Measurements from ENCODE around the gene CYTIP. TPM values are rescaled to one million over a fixed set of nuclear protein-coding genes. Genes with fewer than 3 reads are reported as not detected.

CYTIP gene
- polyA plus RNA-seq, 1 donor from 2014 or later, result not detected

DNA sequence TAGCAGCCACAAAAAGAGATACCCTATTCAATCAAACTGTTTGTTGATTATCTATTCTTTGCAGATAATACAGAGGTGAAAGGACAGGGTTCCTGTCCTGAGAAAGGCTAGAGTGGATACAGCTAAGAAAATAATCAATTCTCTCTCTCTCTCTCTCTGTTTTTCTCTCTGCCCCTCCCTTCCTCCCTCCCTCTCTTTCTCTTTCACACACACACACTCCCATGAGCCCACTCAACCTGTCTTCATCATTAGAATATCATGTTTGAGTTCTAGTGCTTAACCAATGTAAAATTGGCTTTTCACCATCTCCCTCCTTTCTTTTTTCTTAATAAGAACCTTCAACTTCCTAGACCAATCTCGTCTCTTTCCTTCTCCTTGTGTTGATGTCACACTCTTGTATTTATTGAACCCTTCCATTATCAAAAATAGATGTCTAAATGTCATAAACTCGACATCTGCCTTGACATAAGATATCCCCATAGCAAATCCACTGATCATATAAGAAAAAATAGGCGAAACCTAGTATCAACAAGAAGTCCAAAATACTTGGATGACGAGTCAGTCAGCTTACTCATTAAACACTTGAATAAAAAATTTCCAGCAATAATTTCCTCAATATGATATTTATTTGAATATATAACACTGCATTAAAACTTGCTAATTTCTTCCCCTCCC is 42.8 kb upstream of the CYTIP start:
- no peaks in the 10 kb centered on the region for H3K27me3 ChIP-seq (ENCODE audit: insufficient read depth, low read depth, low read length)
- no peak for TF ChIP-seq POLR2AphosphoS5 (IDR thresholded peaks at IDR 0.05)
- no peak for TF ChIP-seq TAF1 (IDR thresholded peaks at IDR 0.05; ENCODE audit: low read depth)
- no peak for TF ChIP-seq EP300 (conservative IDR thresholded peaks at IDR 0.05; ENCODE audit: poor library complexity, severe bottlenecking)
- TF ChIP-seq MXI1 (conservative IDR thresholded peaks at IDR 0.05; ENCODE audit: poor library complexity, severe bottlenecking), result no peak
- TF ChIP-seq, protein P1, sequence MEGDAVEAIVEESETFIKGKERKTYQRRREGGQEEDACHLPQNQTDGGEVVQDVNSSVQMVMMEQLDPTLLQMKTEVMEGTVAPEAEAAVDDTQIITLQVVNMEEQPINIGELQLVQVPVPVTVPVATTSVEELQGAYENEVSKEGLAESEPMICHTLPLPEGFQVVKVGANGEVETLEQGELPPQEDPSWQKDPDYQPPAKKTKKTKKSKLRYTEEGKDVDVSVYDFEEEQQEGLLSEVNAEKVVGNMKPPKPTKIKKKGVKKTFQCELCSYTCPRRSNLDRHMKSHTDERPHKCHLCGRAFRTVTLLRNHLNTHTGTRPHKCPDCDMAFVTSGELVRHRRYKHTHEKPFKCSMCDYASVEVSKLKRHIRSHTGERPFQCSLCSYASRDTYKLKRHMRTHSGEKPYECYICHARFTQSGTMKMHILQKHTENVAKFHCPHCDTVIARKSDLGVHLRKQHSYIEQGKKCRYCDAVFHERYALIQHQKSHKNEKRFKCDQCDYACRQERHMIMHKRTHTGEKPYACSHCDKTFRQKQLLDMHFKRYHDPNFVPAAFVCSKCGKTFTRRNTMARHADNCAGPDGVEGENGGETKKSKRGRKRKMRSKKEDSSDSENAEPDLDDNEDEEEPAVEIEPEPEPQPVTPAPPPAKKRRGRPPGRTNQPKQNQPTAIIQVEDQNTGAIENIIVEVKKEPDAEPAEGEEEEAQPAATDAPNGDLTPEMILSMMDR (IDR thresholded peaks at IDR 0.05; ENCODE audit: poor library complexity, severe bottlenecking), result no peak
- TF ChIP-seq RAD21 (conservative IDR thresholded peaks at IDR 0.05), result no peak
- TF ChIP-seq, protein P2, sequence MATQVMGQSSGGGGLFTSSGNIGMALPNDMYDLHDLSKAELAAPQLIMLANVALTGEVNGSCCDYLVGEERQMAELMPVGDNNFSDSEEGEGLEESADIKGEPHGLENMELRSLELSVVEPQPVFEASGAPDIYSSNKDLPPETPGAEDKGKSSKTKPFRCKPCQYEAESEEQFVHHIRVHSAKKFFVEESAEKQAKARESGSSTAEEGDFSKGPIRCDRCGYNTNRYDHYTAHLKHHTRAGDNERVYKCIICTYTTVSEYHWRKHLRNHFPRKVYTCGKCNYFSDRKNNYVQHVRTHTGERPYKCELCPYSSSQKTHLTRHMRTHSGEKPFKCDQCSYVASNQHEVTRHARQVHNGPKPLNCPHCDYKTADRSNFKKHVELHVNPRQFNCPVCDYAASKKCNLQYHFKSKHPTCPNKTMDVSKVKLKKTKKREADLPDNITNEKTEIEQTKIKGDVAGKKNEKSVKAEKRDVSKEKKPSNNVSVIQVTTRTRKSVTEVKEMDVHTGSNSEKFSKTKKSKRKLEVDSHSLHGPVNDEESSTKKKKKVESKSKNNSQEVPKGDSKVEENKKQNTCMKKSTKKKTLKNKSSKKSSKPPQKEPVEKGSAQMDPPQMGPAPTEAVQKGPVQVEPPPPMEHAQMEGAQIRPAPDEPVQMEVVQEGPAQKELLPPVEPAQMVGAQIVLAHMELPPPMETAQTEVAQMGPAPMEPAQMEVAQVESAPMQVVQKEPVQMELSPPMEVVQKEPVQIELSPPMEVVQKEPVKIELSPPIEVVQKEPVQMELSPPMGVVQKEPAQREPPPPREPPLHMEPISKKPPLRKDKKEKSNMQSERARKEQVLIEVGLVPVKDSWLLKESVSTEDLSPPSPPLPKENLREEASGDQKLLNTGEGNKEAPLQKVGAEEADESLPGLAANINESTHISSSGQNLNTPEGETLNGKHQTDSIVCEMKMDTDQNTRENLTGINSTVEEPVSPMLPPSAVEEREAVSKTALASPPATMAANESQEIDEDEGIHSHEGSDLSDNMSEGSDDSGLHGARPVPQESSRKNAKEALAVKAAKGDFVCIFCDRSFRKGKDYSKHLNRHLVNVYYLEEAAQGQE (IDR thresholded peaks at IDR 0.05; ENCODE audit: borderline replicate concordance), result no peak
- TF ChIP-seq SMC3 (conservative IDR thresholded peaks at IDR 0.05; ENCODE audit: poor library complexity), result no peak
- no peak for TF ChIP-seq EZH2 (IDR thresholded peaks at IDR 0.05; ENCODE audit: borderline replicate concordance, insufficient read depth, low read length, poor library complexity, severe bottlenecking)
- no peaks in the 10 kb centered on the region for H3K36me3 ChIP-seq (ENCODE audit: insufficient read depth, low read length)
- H3K27ac ChIP-seq (ENCODE audit: low read length), result no peak overlapping the region
- H3K9me2 ChIP-seq (ENCODE audit: insufficient read depth, low read length), result no peaks in the 10 kb centered on the region
- no peaks in the 10 kb centered on the region for H3K79me2 ChIP-seq (replicated peaks; ENCODE audit: insufficient read depth, low read length)
- no peaks in the 10 kb centered on the region for H4K20me1 ChIP-seq (ENCODE audit: insufficient read depth)
- H3K4me2 ChIP-seq (ENCODE audit: low read length), result no peak overlapping the region
- H3F3A ChIP-seq (ENCODE audit: insufficient read depth, low read length, poor library complexity, severe bottlenecking), result no peaks in the 10 kb centered on the region
- no peak overlapping the region for H2AFZ ChIP-seq (ENCODE audit: low read depth, low read length)
- H3K4me3 ChIP-seq (ENCODE audit: low read length), result peak overlapping the region; percentile 39
- H3K9ac ChIP-seq (ENCODE audit: low read length), result no peak overlapping the region
- no peaks in the 10 kb centered on the region for H3K9me3 ChIP-seq (ENCODE audit: low read length)

DNA sequence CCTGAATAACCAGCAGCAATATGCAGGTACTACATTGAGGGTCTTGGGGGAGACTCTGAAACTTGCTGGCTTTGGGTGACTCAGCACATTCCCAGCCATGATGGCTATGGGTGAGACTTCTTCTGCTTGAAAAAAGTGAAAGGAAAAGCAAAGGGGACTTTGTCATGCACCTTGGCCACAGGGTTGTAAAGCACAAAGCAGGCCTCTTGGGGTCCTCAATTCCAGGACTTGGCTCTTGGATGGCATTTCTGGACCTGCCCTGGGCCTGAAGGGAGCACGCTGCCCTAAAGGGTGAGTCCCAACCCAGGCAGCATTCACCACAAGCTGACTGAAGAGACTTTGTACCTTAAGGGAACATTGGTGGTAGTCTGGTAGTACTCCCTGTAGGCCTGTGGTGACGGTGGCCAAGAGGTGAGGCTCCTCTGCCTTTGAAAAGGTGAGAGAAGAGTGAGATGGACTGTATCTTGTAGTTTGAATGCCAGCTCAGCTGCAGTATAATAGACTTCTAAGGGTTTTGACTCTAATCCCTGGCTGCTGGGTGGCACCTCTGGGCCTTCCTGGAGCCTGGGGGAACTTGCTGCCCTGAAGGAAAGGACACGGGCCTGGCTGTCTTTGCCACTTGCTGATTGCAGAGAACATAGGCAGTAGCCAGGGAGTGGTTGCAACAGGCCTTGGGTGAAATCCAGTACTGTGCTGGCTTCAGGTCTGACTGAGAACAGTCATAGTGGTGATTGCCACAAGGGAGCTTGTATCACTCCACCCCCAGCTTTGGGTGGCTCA is 36.5 kb upstream of the CYTIP start:
- Histone ChIP-seq H3K4me2 (ENCODE audit: low read length) (no peak overlapping the region), H3K9ac (ENCODE audit: low read length) (no peak overlapping the region), H3F3A (ENCODE audit: insufficient read depth, low read length, poor library complexity, severe bottlenecking) (no peaks in the 10 kb centered on the region), H2AFZ (ENCODE audit: low read depth, low read length) (no peak overlapping the region), H3K4me3 (ENCODE audit: low read length) (no peak overlapping the region), H3K36me3 (ENCODE audit: insufficient read depth, low read length) (no peaks in the 10 kb centered on the region), H4K20me1 (ENCODE audit: insufficient read depth) (no peaks in the 10 kb centered on the region), H3K9me2 (ENCODE audit: insufficient read depth, low read length) (no peaks in the 10 kb centered on the region), H3K27ac (ENCODE audit: low read length) (no peak overlapping the region), H3K79me2 (replicated peaks; ENCODE audit: insufficient read depth, low read length) (no peaks in the 10 kb centered on the region), H3K9me3 (ENCODE audit: low read length) (no peaks in the 10 kb centered on the region), H3K27me3 (ENCODE audit: insufficient read depth, low read depth, low read length) (no peaks in the 10 kb centered on the region)
- TF ChIP-seq SMC3 (conservative IDR thresholded peaks at IDR 0.05; ENCODE audit: poor library complexity) (no peak), MXI1 (conservative IDR thresholded peaks at IDR 0.05; ENCODE audit: poor library complexity, severe bottlenecking) (no peak), EP300 (conservative IDR thresholded peaks at IDR 0.05; ENCODE audit: poor library complexity, severe bottlenecking) (no peak), EZH2 (IDR thresholded peaks at IDR 0.05; ENCODE audit: borderline replicate concordance, insufficient read depth, low read length, poor library complexity, severe bottlenecking) (no peak), TAF1 (IDR thresholded peaks at IDR 0.05; ENCODE audit: low read depth) (no peak), POLR2AphosphoS5 (IDR thresholded peaks at IDR 0.05) (no peak), RAD21 (conservative IDR thresholded peaks at IDR 0.05) (no peak)
- TF ChIP-seq, protein P2 (IDR thresholded peaks at IDR 0.05; ENCODE audit: borderline replicate concordance), result no peak
- TF ChIP-seq, protein P1 (IDR thresholded peaks at IDR 0.05; ENCODE audit: poor library complexity, severe bottlenecking), result no peak
